VCaP (cell line): Measurements from ENCODE around the gene TUBB.

Source experiments
- H3K27ac ChIP-seq: fragments of 450-650 bp; 2 replicates; pipeline ENCODE4 v1.5.1; 2017
- CTCF ChIP-seq: fragments of 450-650 bp; conservative IDR thresholded peaks from 2 replicates; pipeline ENCODE4 v1.5.1; 2017; ENCODE audit warnings: mild to moderate bottlenecking, moderate library complexity

Gene TUBB

DNA sequence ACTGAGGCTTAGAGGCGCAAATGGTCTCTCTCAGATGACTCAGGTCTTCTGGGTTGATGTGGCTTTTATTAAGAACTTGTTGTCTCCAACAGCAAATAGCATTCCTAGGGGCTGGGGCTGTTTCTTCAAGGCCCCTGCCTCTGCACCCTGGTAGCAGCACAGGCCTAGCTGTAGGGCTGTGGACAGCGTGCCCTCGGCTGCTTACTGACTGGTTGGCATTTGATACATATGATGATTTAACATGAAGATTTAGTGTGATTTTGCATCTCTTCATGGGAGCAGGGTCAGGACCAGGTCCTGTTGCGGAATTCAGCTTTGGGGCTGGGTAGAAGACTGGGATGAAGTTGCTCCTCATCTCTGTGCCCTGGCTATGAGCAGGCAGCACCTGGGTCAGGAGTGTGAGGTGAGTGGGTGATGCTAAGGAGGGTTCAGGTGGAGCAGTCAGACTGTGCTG is 48.5 kb downstream of the TUBB start:
- TF ChIP-seq CTCF = no peak
- H3K27ac ChIP-seq = no peak overlapping the region

DNA sequence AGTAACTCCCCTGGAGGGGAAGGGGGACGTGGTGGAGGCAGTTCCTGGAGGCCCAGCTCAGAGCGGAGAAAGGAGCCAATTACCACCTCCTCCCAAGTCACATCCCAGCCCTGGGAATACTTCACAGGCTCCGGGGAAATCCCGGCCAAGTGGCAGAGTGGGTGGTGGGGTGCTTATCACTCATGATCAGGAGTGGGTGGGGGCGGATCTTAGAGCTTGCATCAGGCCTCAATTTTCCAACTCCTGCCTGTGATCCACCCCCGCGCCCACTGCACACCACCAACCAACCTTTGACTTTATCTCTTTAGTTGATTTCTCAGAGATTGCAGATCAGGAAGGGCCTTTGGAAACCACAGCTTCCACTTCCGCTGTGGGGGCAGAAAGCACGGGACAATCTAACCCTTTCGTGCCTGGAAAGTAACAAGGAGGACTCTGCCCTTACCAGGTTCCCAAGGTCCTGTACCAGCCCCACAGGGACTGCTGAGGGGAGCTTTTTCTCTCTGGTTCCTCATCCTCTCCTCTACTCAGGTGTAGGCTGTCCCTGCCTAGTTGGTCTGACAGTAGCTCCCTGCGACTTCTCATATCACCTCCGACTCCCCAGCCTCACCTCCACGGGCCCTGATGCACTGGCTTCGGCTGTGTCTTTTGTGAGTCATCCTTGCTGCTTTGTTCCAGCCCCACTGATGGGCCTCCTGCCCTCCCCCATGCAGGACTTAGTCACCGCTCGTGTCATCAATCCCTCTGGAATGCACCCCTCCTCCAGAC is 49.1 kb downstream of the TUBB start:
- H3K27ac ChIP-seq = no peak overlapping the region
- TF ChIP-seq CTCF = no peak

DNA sequence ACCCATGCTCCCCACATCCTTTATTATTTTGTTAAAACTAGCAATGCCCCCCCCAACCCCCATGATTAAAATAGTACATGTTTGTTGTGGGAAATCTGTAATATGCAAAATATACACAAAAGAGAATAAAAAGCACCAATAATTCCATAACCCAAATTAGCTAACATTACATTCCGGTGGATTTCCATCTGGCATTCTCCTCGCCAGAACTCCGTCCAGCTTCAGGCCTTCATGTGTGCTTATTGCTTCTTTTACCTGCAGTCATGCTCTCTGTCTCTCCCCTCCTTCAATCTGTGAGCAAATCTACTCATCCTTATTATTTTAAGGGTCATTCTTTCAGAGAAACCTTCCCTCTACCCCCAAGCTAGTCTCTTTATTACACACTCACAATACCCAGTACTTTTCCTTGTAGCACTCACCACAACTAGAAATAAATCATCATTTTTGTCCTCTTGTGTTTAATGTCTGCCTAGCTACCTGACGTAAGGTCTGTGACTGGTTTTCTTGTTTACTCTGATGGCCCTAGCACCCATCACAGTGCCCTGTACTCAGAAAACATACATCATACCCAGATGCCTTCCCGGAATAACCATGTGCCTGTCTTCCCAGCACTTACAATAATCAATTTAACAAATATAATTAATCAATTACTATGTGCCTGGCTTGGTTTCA is 49.8 kb downstream of the TUBB start:
- no peak for TF ChIP-seq CTCF
- no peak overlapping the region for H3K27ac ChIP-seq

GRCh38 chr6:30770592-30770991 is 50.4 kb downstream of the TUBB start:
- no peak for TF ChIP-seq CTCF
- no peak overlapping the region for H3K27ac ChIP-seq

DNA sequence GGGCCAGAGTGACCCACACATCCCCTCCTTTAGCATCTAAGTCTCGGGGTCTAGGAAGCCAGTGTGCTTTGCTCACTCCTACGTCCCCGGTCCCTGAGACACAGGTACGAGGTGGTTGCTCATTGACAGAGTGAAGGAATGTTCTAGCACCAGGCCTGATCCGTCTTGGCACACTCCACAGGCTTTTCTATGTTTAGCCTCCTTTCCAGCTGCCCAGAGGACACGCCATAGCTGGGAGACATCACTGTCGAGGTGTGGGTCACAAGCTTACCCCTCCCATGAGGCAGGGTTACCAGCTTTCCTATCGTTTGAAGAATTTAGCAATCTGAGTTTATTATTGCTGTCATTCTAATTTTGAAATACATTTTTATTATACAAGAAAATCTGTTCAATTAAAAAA is 54.5 kb downstream of the TUBB start:
- TF ChIP-seq CTCF = no peak
- no peak overlapping the region for H3K27ac ChIP-seq
